Effector memory CD4-positive, alpha-beta T cell (primary cell): Measurements from ENCODE around the gene FADS6.
A peak's percentile ranks its signal among the peaks of the same experiment; 100 is the strongest.

Experiments used
- DNase-seq, 3 donors: peaks; one replicate each; pipeline ENCODE4 v3.0.0-alpha.2; 2020
- H3K27ac ChIP-seq: 2 replicates; pipeline ENCODE4 v1.7.0; 2013; ENCODE audit warnings: mild to moderate bottlenecking, low read length, moderate library complexity; ENCODE audit not compliant: insufficient read depth, poor library complexity, severe bottlenecking
- H3K27me3 ChIP-seq: replicated peaks from 2 replicates; pipeline ENCODE4 v1.7.0; 2013; ENCODE audit warnings: mild to moderate bottlenecking, low read length; ENCODE audit not compliant: insufficient read depth, control insufficient read depth, poor library complexity, severe bottlenecking
- H3K36me3 ChIP-seq: 2 replicates; pipeline ENCODE4 v1.7.0; 2013; ENCODE audit warnings: mild to moderate bottlenecking, low read length, moderate library complexity; ENCODE audit not compliant: control insufficient read depth, insufficient read depth
- H3K4me1 ChIP-seq: 2 replicates; pipeline ENCODE4 v1.7.0; 2013; ENCODE audit warnings: low read length, mild to moderate bottlenecking; ENCODE audit not compliant: control insufficient read depth, insufficient read depth, poor library complexity, severe bottlenecking
- H3K4me3 ChIP-seq: 2 replicates; pipeline ENCODE4 v1.7.0; 2013; ENCODE audit warnings: low read length, low read depth, mild to moderate bottlenecking; ENCODE audit not compliant: insufficient read depth, poor library complexity, severe bottlenecking
- H3K9me3 ChIP-seq: 2 replicates; pipeline ENCODE4 v1.7.0; 2013; ENCODE audit warnings: mild to moderate bottlenecking, low read length, moderate library complexity; ENCODE audit not compliant: control insufficient read depth

Gene FADS6

DNA sequence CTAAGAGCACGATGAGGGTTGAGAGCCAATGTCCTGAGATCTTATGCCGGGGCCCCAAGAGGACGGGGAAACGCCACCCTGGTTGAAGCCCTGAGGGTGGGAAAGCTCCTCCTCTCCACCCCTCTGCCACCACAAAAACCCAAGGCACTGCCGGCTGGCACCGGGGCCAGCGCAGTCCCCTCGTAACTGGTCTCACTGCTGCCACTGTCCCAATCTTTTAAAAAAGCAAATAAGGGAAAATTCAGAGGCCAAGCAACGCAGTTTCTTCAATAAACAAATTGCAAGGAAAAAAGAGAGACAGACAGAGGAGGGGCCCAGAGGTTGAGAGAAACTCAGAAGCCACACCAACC is 40.4 kb downstream of the FADS6 start:
- H3K36me3 ChIP-seq, result no peaks in the 10 kb centered on the region
- H3K27me3 ChIP-seq, result peaks cover 9% of the 10 kb centered on the region
- peak overlapping the region; percentile 31 for H3K4me3 ChIP-seq
- H3K4me1 ChIP-seq, result peaks cover 13% of the 10 kb centered on the region
- no peaks in the 10 kb centered on the region for H3K9me3 ChIP-seq
- no peak for DNase-seq
- no peak overlapping the region for H3K27ac ChIP-seq

DNA sequence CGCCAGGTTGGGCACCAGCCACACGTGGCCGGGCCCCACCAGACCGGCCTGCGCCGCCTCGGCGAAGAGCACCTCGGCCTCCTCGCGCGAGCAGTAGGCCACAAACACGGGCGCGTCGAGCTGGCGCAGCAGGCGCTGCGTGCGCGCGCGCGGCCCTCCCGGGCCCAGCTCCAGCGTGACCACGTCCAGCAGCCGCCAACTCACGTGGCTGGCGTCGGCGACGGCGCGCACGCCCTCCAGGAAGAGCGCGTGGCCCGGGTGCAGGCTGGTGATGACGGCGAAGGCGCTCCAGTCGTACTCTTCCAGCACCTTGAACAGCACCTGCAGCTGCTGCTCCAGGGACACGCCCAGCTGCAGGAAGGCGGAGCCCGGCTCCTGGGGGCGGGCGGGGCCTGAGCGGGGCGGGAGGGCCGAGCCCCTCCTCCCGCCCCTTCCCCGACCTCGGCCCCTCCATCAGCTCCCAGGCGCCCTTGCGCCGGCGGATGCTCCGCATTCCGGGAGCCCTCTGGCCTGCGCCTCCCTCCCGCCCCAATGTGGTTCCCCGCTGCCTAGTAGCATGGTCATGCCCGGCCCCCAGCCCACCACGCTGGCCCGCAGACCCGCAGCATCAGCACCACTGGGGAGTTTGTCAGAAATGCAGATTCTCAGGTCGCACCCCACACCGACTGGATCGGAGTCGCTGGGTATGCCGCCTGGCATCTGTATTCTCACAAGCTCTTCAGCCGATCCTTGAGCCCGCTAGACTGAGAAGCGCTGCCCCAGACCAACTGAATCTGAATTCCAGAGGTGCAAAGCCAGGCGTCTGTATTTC is 41.0 kb downstream of the FADS6 start:
- H3K36me3 ChIP-seq, result no peaks in the 10 kb centered on the region
- peak; percentile 22 to 50 (median 34) for DNase-seq
- no peaks in the 10 kb centered on the region for H3K9me3 ChIP-seq
- peak overlapping the region; percentile 31 for H3K4me3 ChIP-seq
- H3K27ac ChIP-seq, result no peak overlapping the region
- peaks cover 13% of the 10 kb centered on the region for H3K4me1 ChIP-seq
- H3K27me3 ChIP-seq, result peaks cover 9% of the 10 kb centered on the region

DNA sequence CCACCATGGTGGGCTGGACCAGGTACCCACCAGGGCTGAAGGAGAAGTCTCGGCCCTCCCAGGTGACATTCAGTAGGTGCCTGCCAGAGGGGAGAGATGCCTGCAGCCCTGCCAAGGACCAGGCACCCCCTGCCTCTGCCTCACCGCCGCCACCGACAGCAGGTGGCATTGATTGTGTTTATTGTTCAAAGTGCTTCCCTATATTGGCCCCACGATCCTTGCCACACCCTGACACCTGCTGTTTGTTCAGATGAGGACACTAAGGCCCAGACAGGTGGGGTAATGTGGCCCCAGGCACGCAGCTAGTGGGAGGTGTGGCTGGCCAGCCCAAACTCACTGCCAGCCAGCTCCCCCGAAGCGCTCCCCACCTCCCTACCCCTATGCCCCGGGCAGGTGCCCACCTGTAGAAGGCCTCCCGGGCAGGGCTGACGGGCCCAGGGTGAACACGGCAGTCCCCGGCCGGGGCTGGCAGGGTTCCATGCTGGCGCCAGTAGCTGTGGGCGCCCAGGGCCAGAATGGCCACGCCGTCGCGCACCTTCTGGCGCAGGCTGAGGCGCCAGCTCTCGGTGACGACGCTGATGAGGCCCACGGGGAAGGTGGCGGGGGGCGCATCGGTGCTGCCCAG is 41.7 kb downstream of the FADS6 start:
- Histone ChIP-seq H3K27me3 (peaks cover 9% of the 10 kb centered on the region), H3K36me3 (no peaks in the 10 kb centered on the region), H3K9me3 (no peaks in the 10 kb centered on the region), H3K4me3 (no peak overlapping the region), H3K27ac (no peak overlapping the region), H3K4me1 (peaks cover 13% of the 10 kb centered on the region)
- no peak for DNase-seq

DNA sequence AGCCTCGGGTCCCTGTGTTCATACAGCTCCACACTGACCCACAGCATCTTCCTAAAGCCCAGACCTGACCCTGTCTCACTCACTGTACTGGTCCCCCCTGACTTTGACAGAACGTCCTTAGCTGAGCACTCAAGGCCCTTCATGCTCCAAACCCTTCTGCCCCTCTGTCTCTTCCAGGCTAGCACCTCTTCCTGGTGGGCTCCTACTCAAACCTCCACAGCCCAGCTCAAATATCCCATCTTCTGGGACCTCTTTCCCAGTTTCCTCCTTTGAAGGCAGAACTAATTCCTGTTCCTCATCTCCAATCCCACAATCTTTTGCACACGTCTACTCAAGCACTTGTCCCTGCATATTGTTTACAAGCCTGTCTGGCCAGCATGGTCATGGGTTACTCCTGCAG is 42.5 kb downstream of the FADS6 start:
- H3K27me3 ChIP-seq, result peaks cover 9% of the 10 kb centered on the region
- H3K9me3 ChIP-seq, result no peaks in the 10 kb centered on the region
- H3K4me3 ChIP-seq, result no peak overlapping the region
- peaks cover 13% of the 10 kb centered on the region for H3K4me1 ChIP-seq
- H3K36me3 ChIP-seq, result no peaks in the 10 kb centered on the region
- no peak for DNase-seq
- H3K27ac ChIP-seq, result no peak overlapping the region

DNA sequence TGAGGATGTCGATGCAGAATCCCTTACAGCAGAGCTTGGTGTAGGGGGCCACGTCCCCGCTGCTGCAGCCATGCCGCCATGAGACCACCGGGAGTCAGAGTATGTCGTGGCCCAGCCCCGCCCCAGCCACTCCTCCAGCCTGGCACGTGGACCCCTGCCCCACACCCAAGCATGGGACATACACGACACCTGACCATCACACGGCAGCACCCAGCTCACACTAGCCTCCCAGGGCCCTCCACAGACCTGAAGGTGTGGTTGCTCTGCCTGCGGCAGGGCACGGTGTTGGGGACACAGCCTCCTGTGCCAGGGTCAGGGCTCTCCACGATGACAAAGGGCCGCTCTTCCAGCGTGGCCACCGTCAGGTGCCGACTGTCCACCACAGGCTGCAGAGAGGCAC is 43.1 kb downstream of the FADS6 start:
- peaks cover 9% of the 10 kb centered on the region for H3K27me3 ChIP-seq
- DNase-seq, result no peak
- no peak overlapping the region for H3K27ac ChIP-seq

DNA sequence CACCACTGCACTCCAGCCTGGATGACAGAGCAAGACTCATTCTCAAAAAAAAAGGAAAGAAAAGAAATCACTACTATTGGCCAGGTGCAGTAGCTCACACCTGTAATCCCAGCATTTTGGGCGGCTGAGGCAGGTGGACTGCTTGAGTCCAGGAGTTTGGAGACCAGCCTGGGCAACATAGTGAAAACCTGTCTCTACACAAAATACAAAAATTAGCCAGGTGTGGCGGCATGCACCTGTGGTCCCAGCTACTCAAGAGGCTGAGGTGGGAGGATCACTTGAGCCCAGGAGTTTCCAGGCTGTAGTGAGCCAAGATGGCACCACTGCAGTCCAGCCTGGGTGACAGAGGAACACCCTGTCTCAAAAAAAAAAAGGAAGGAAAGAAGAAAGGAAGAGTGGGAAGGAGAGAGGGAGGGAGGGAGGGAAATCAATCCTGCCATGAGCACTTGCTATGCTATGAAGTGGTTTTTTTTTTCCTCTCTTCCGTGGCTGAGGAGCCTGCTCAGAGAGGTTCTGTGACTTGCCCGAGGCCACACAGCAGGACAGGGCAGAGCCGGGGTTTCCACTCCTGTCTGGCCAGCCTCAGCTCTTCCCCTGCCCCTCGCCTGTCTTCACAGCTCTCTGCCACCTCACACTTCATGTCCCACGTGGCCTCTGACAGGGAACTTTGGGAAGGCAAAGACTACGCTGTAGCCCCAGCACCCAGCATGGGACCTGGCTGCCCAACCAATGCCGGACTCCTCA is 44.6 kb downstream of the FADS6 start:
- no peak overlapping the region for H3K27ac ChIP-seq
- H3K27me3 ChIP-seq, result peaks cover 9% of the 10 kb centered on the region
- H3K4me3 ChIP-seq, result no peak overlapping the region
- no peak for DNase-seq
- no peaks in the 10 kb centered on the region for H3K36me3 ChIP-seq
- peaks cover 13% of the 10 kb centered on the region for H3K4me1 ChIP-seq
- H3K9me3 ChIP-seq, result no peaks in the 10 kb centered on the region

More for the DNA sequence above, 43.1 kb downstream of the FADS6 start:
- Histone ChIP-seq H3K9me3 (no peaks in the 10 kb centered on the region), H3K4me1 (peaks cover 13% of the 10 kb centered on the region), H3K4me3 (no peak overlapping the region), H3K36me3 (no peaks in the 10 kb centered on the region)

DNA sequence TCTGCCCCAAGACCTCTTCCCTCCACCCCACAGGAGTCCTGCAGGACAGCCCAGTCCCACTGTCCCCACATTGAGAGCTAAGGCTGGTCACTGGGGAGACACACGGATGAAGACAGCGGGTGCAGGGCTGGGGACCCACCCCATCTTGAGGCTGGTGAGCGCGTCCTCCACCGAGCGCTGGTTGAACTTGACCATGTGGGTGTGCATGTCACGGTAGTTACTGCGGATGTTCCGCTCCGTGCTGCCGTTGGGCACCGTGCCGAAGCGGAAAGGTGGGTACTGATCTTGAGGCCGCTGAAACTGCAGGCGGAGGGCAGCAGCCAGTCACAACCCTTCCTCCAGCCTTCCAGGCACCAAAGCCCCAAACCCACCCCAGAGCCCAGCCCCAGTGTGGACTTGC is 46.8 kb downstream of the FADS6 start:
- no peak for DNase-seq

DNA sequence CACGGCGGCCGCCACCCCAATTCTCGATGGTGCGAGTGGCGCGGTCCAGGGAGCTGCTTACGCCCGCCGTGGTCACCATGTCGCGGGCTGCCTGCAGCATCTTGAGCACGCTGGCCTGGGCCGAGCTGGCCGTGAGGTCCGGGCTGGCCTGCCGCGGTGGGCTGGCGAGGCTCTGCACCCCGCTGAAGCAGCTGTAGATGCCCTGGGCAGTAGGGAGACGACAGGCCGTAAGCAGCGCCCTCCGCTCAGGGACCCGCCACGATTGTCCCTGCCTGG is 50.1 kb downstream of the FADS6 start:
- no peak overlapping the region for H3K4me3 ChIP-seq
- H3K27ac ChIP-seq, result no peak overlapping the region
- peaks cover 5% of the 10 kb centered on the region for H3K36me3 ChIP-seq
- H3K9me3 ChIP-seq, result no peaks in the 10 kb centered on the region
- no peaks in the 10 kb centered on the region for H3K27me3 ChIP-seq
- peaks cover 6% of the 10 kb centered on the region for H3K4me1 ChIP-seq
- DNase-seq, result no peak

More for the DNA sequence above, 46.8 kb downstream of the FADS6 start:
- H3K9me3 ChIP-seq, result no peaks in the 10 kb centered on the region
- H3K27me3 ChIP-seq, result peaks cover 5% of the 10 kb centered on the region
- H3K4me1 ChIP-seq, result peaks cover 6% of the 10 kb centered on the region
- H3K4me3 ChIP-seq, result no peak overlapping the region
- H3K36me3 ChIP-seq, result no peaks in the 10 kb centered on the region
- no peak overlapping the region for H3K27ac ChIP-seq

DNA sequence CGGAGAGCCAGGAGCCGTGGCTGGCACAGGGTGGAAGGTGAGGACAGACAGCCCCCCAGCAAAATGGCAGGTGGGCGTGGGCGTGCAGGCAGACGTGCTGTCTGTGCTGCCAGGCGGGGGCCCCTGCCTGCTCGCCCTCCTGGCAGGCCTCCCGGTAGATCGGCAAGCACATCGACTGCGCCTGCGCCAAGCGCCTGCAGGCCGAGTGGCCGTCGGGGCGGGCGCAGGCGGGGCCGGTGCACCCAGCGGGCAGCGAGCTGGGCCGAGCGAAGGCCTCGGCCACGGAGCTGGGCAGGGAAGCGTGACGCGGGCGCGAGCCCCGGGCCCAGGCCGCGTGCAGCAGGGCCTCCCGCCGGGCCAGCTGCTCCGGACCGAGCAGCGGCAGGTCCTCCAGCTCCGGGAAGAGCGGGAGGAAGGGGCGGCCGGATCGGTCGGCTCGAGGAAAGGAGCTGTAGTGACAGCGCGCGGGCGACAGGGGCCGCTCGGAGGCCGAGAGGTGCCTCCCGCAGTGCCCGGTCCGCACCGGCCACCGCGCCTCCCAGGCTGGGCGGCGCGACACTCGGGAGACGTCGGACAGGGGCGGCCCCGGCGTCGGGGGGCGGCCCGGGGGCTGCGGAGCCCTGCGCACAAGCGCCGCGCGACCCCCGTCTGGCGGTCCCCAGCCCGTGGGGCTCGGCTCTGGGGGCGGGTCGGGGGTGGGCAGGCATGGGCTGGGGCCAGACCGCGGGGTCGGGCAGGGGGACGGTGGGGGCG is 50.7 kb downstream of the FADS6 start:
- no peak for DNase-seq
- H3K36me3 ChIP-seq, result peaks cover 8% of the 10 kb centered on the region
- no peak overlapping the region for H3K4me3 ChIP-seq
- no peaks in the 10 kb centered on the region for H3K27me3 ChIP-seq
- H3K9me3 ChIP-seq, result no peaks in the 10 kb centered on the region
- peaks cover 6% of the 10 kb centered on the region for H3K4me1 ChIP-seq
- no peak overlapping the region for H3K27ac ChIP-seq
